ENCODE results near the gene TMEM244. TPM values are rescaled to one million over a fixed set of nuclear protein-coding genes. Genes with fewer than 3 reads are reported as not detected.

Gene TMEM244
- total and polyA plus RNA-seq, 10 donors, result not detected

GRCh38 chr6:129853996-129854711 lies 7.0 kb downstream of the TMEM244 start:
- TF ChIP-seq POLR2A (IDR thresholded peaks at IDR 0.05), result no peak
- no peak overlapping the region for H3K4me3 ChIP-seq
- 76 to 95% (median 90%) methylated on average over 3 of the region's 3 CpGs for WGBS, 5 donors
- no peaks in the 10 kb centered on the region for H3K4me1 ChIP-seq
- H3K27me3 ChIP-seq (replicated peaks in 1 of 7), result no peaks in the 10 kb centered on the region
- intact Hi-C loops (cut with DNase I; ENCODE audit: low total_unique reads), result no loop called here
- peaks cover 0 to 4% (median 0%) of the 10 kb centered on the region in 8 donors for H3K9me3 ChIP-seq
- no peak for DNase-seq
- no peak overlapping the region for H3K27ac ChIP-seq
- no peaks in the 10 kb centered on the region for H3K36me3 ChIP-seq

- Histone ChIP-seq H3K27me3 (replicated peaks in 1 of 7) (no peaks in the 10 kb centered on the region), H3K4me1 (no peaks in the 10 kb centered on the region), H3K27ac (no peak overlapping the region), H3K9me3 (peaks cover 0 to 4% (median 0%) of the 10 kb centered on the region in 8 donors), H3K4me3 (no peak overlapping the region), H3K36me3 (no peaks in the 10 kb centered on the region)
- intact Hi-C loops (cut with DNase I; ENCODE audit: low total_unique reads), result no loop called here
- 48 to 64% (median 58%) methylated on average over 5 of the region's 5 CpGs for WGBS, 5 donors
- TF ChIP-seq POLR2A (IDR thresholded peaks at IDR 0.05) (no peak), CTCF (IDR thresholded peaks at IDR 0.05 in 8 of 11, conservative IDR thresholded peaks at IDR 0.05 in 3 of 11) (no peak), POLR2AphosphoS5 (IDR thresholded peaks at IDR 0.05) (no peak)
- no peak for DNase-seq
These were observed 8.8 kb downstream of the TMEM244 start for GRCh38 chr6:129852257-129852858.

GRCh38 chr6:129849456-129849855 lies 11.7 kb downstream of the TMEM244 start:
- no peaks in the 10 kb centered on the region for H3K36me3 ChIP-seq
- WGBS, 5 donors, result 88 to 97% (median 94%) methylated on average over 3 of the region's 3 CpGs
- TF ChIP-seq CTCF (IDR thresholded peaks at IDR 0.05 in 8 of 11, conservative IDR thresholded peaks at IDR 0.05 in 3 of 11) (no peak), POLR2A (IDR thresholded peaks at IDR 0.05) (no peak), POLR2AphosphoS5 (IDR thresholded peaks at IDR 0.05) (no peak)
- H3K27ac ChIP-seq, result no peak overlapping the region
- no peaks in the 10 kb centered on the region for H3K9me3 ChIP-seq
- DNase-seq, result no peak
- no peak overlapping the region for H3K4me3 ChIP-seq
- intact Hi-C loops (cut with DNase I; ENCODE audit: low total_unique reads), result no loop called here
- H3K27me3 ChIP-seq (replicated peaks in 1 of 7), result no peaks in the 10 kb centered on the region
- H3K4me1 ChIP-seq, result no peaks in the 10 kb centered on the region

- no peak overlapping the region for H3K27ac ChIP-seq
- no peaks in the 10 kb centered on the region for H3K36me3 ChIP-seq
- no peaks in the 10 kb centered on the region for H3K9me3 ChIP-seq
- no peak for DNase-seq
- no peak overlapping the region for H3K4me3 ChIP-seq
- intact Hi-C loops (cut with DNase I; ENCODE audit: low total_unique reads), result no loop called here
- TF ChIP-seq POLR2A (IDR thresholded peaks at IDR 0.05) (no peak), CTCF (IDR thresholded peaks at IDR 0.05 in 8 of 11, conservative IDR thresholded peaks at IDR 0.05 in 3 of 11) (no peak), POLR2AphosphoS5 (IDR thresholded peaks at IDR 0.05) (no peak)
- no peaks in the 10 kb centered on the region for H3K4me1 ChIP-seq
- no peaks in the 10 kb centered on the region for H3K27me3 ChIP-seq (replicated peaks in 1 of 7)
These were observed 14.4 kb downstream of the TMEM244 start for GRCh38 chr6:129846761-129847160.
